ENCODE data around the gene KRTAP10-3.

DNA sequence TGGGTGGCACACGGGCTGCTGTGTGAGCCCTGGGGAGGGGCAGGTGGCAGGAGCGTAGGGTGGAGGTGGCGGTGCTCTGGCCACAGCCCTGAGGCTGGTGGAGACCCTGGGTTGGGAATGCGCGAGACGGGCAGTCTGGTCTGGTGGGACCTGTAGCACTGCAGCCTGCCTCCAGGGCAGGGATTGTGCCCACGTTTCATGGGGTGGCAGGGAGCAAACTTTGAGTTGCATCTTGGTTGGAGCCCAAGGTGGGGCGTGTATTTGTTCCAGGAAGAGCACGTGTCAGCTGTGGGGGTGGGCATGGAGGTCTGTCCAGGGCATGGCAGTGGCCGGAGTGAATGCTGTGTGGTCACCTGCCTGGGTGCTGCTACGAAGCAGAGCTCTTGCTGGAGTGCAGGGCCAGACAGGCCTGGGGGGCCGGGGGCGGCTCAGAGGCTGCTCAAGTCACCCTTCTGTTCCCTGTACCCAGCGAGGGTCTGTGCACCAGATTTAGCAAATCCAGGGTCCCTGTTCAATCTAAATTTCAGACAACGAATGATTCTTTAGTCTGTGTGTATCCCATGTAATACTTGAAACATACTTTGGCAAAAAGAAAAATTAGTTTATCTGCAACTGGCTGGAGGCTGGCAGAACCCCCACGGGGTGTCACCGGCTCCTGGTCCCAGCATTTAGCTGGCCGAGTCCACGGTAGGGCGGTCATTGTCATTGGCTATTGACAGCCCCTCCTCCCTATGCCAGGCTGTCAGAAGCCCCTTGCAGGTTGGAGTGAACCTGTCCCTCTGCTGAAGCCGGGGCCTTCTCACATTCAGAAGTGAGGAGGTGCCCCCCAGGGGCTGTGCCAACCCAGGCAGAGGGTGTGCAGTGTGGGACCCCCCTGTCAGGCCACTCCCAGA, 45.9 kb downstream of the KRTAP10-3 start:
- TF ChIP-seq, protein P1, sequence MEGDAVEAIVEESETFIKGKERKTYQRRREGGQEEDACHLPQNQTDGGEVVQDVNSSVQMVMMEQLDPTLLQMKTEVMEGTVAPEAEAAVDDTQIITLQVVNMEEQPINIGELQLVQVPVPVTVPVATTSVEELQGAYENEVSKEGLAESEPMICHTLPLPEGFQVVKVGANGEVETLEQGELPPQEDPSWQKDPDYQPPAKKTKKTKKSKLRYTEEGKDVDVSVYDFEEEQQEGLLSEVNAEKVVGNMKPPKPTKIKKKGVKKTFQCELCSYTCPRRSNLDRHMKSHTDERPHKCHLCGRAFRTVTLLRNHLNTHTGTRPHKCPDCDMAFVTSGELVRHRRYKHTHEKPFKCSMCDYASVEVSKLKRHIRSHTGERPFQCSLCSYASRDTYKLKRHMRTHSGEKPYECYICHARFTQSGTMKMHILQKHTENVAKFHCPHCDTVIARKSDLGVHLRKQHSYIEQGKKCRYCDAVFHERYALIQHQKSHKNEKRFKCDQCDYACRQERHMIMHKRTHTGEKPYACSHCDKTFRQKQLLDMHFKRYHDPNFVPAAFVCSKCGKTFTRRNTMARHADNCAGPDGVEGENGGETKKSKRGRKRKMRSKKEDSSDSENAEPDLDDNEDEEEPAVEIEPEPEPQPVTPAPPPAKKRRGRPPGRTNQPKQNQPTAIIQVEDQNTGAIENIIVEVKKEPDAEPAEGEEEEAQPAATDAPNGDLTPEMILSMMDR (conservative IDR thresholded peaks at IDR 0.05; ENCODE audit: low read depth, low read length) = no peak
- TF ChIP-seq EZH2 (IDR thresholded peaks at IDR 0.05; ENCODE audit: low read length, unreplicated experiment) = no peak
- TF ChIP-seq EZH2phosphoT487 (IDR thresholded peaks at IDR 0.05; ENCODE audit: borderline replicate concordance, low read length) = no peak

Data from PC-3 (cell line).